Upper lobe of left lung (tissue), 6 donors: ENCODE results near the gene EDC4. TPM values are rescaled to one million over a fixed set of nuclear protein-coding genes. Genes with fewer than 3 reads are reported as not detected.
"Not testable (repeated sequence)": the region's sequence is repeated elsewhere in the genome, so short reads cannot be mapped to it uniquely, and the experiment has no call there.

ENCODE experiments used
- ATAC-seq, 2 donors: fragments of 200-7000 bp; cut with Tn5 transposase; one replicate each; pipeline ENCODE4 v1.9.1; 2022; ENCODE audit warnings: mild to moderate bottlenecking in 2 of 2, moderate library complexity in 2 of 2; ENCODE audit not compliant: low FRiP score in 2 of 2
- DNase-seq, 2 donors: peaks; one replicate each; pipeline ENCODE4 v3.0.0-alpha.2; 2019 to 2020
- H3K27ac ChIP-seq, 4 donors: fragments of 200-600 bp; sonication (generic); one replicate each; pipeline ENCODE4 v1.5.1; 2016 to 2019
- H3K27me3 ChIP-seq, 4 donors: fragments of 200-600 bp; sonication (generic); one replicate each; pipeline ENCODE4 v1.5.1; 2017 to 2019
- H3K36me3 ChIP-seq, 4 donors: fragments of 200-600 bp; sonication (generic); one replicate each; pipeline ENCODE4 v1.5.1; 2016 to 2019
- H3K4me1 ChIP-seq, 4 donors: fragments of 200-600 bp; sonication (generic); one replicate each; pipeline ENCODE4 v1.5.1; 2018 to 2019
- H3K4me3 ChIP-seq, 4 donors: fragments of 200-600 bp; sonication (generic); one replicate each; pipeline ENCODE4 v1.5.1; 2017 to 2019; ENCODE audit warnings: mild to moderate bottlenecking in 2 of 4, moderate library complexity in 1 of 4
- H3K9me3 ChIP-seq, 4 donors: fragments of 200-600 bp; sonication (generic); one replicate each; pipeline ENCODE4 v1.5.1; 2018 to 2019
- CTCF ChIP-seq, 6 experiments: fragments of 450-650 bp in 4 of 6; fragments of 200-600 bp in 2 of 6; sonication (generic) in 2 of 6; IDR thresholded peaks; one replicate each; pipeline ENCODE4 v1.5.1; 2016 to 2019; ENCODE audit warnings: antibody characterized with exemption in 6 of 6
- EP300 ChIP-seq, 4 donors: sonication (generic); formaldehyde crosslinking; IDR thresholded peaks; one replicate each; pipeline ENCODE4 v1.5.1; 2017; ENCODE audit warnings: antibody characterized with exemption in 4 of 4, control low read depth in 2 of 4
- POLR2A ChIP-seq, 4 donors: fragments of 450-650 bp; IDR thresholded peaks; one replicate each; pipeline ENCODE4 v1.5.1; 2016 to 2017; ENCODE audit warnings: antibody characterized with exemption in 4 of 4, mild to moderate bottlenecking in 2 of 4
- POLR2AphosphoS5 ChIP-seq, 2 donors: sonication (generic); formaldehyde crosslinking; IDR thresholded peaks; one replicate each; pipeline ENCODE4 v1.5.1; 2017; ENCODE audit warnings: antibody characterized with exemption in 2 of 2
- WGBS, 2 donors: methylation state at CpG; one replicate each; pipeline ENCODE4 v1.1.5; 2017 to 2018; 5-methylcytosine and 5-hydroxymethylcytosine counted together
- total RNA-seq, 6 donors: library from RNA; depleted of rRNA in 4 of 6; stranded (reverse); fragments of >200 nt in 4 of 6; gene quantifications; one replicate each; pipeline versions ENCODE4 v1.1.0 to v1.2.1, GENCODE V29; 2016 to 2021
- donor health status: DM: no; HTN: no; CAD: no; lungs with moderate emphysema.
- donor health status: DM: no; HTN: yes; CAD: no; lungs with severe emphysema.

The EDC4 gene
- total RNA-seq, 6 donors from 2014 or later, result 41.6 to 101 (median 65.0) TPM

- TF ChIP-seq CTCF (IDR thresholded peaks at IDR 0.05) (no peak), POLR2A (IDR thresholded peaks at IDR 0.05) (no peak), EP300 (IDR thresholded peaks at IDR 0.05) (no peak), POLR2AphosphoS5 (IDR thresholded peaks at IDR 0.05) (no peak)
- no peaks in the 10 kb centered on the region for H3K9me3 ChIP-seq
- no peak for DNase-seq
- 0 to 2% methylated on average over 1 to 3 of the region's 3 CpGs for WGBS, 2 donors
- ATAC-seq, result peak; percentile 3 to 71
- H3K4me3 ChIP-seq, result peak overlapping the region; percentile 79 to 99 (median 88)
- H3K4me1 ChIP-seq, result peaks cover 15 to 20% (median 16%) of the 10 kb centered on the region in 4 donors
- H3K27ac ChIP-seq, result peak overlapping the region; percentile 68 to 83 (median 80)
- peaks cover 5 to 42% (median 39%) of the 10 kb centered on the region in 4 donors for H3K36me3 ChIP-seq
- H3K27me3 ChIP-seq, result no peaks in the 10 kb centered on the region
These were observed 39.8 kb upstream of the EDC4 start for GRCh38 chr16:67833030-67833414.

- ATAC-seq (peak; percentile 94 to 99), DNase-seq (peak; percentile 94 to 95)
- H3K4me1 ChIP-seq, result peaks cover 15 to 20% (median 16%) of the 10 kb centered on the region in 4 donors
- H3K27ac ChIP-seq, result peak overlapping the region; percentile 68 to 83 (median 80)
- H3K27me3 ChIP-seq, result no peaks in the 10 kb centered on the region
- H3K36me3 ChIP-seq, result peaks cover 5 to 36% (median 34%) of the 10 kb centered on the region in 4 donors
- no peaks in the 10 kb centered on the region for H3K9me3 ChIP-seq
- WGBS, 2 donors, result 0 to 1% methylated on average over 21 to 49 of the region's 49 CpGs
- TF ChIP-seq CTCF (IDR thresholded peaks at IDR 0.05) (peak in 1 of 6 experiments; percentile 35), POLR2A (IDR thresholded peaks at IDR 0.05) (peak in 3 of 4 donors; percentile 54 to 77 (median 65)), EP300 (IDR thresholded peaks at IDR 0.05) (no peak), POLR2AphosphoS5 (IDR thresholded peaks at IDR 0.05) (peak; percentile 66 to 81)
- H3K4me3 ChIP-seq, result peak overlapping the region; percentile 79 to 99 (median 88)
These were observed 39.2 kb upstream of the EDC4 start for GRCh38 chr16:67833415-67834241.

- 82 to 88% methylated on average over 10 of the region's 10 CpGs for whole genome bisulfite sequencing, 2 donors
- no peak for TF ChIP-seq POLR2A (IDR thresholded peaks at IDR 0.05)
- no peak for TF ChIP-seq POLR2AphosphoS5 (IDR thresholded peaks at IDR 0.05)
- peak overlapping the region in 3 of 4 donors; percentile 78 to 83 (median 82) for H3K27ac ChIP-seq
- H3K4me1 ChIP-seq, result peaks cover 15 to 20% (median 16%) of the 10 kb centered on the region in 4 donors
- no peak for DNase-seq
- H3K36me3 ChIP-seq, result peaks cover 3 to 30% (median 28%) of the 10 kb centered on the region in 4 donors
- no peak for ATAC-seq
- peak overlapping the region in 3 of 4 donors; percentile 79 to 88 (median 87) for H3K4me3 ChIP-seq
- no peaks in the 10 kb centered on the region for H3K27me3 ChIP-seq
- H3K9me3 ChIP-seq, result no peaks in the 10 kb centered on the region
These were observed 38.6 kb upstream of the EDC4 start for GRCh38 chr16:67834242-67834614.

- H3K27me3 ChIP-seq, DNase-seq, H3K36me3 ChIP-seq, H3K27ac ChIP-seq, H3K9me3 ChIP-seq, ATAC-seq, H3K4me3 ChIP-seq: not testable (repeated sequence)
- 92 to 98% methylated on average over 10 of the region's 10 CpGs for WGBS, 2 donors
- peaks cover 16 to 25% (median 20%) of the 10 kb centered on the region in 4 donors for H3K4me1 ChIP-seq
These were observed 35.7 kb upstream of the EDC4 start for GRCh38 chr16:67837190-67837589.

- WGBS, 2 donors, result 89 to 93% methylated on average over 2 of the region's 2 CpGs
- no peak overlapping the region for H3K4me3 ChIP-seq
- DNase-seq (no peak), ATAC-seq (no peak)
- no peaks in the 10 kb centered on the region for H3K36me3 ChIP-seq
- TF ChIP-seq POLR2A (IDR thresholded peaks at IDR 0.05) (no peak), EP300 (IDR thresholded peaks at IDR 0.05) (no peak), CTCF (IDR thresholded peaks at IDR 0.05) (no peak)
- no peak overlapping the region for H3K27ac ChIP-seq
- H3K9me3 ChIP-seq, result no peaks in the 10 kb centered on the region
- H3K27me3 ChIP-seq, result no peaks in the 10 kb centered on the region
- peaks cover 10 to 21% (median 13%) of the 10 kb centered on the region in 4 donors for H3K4me1 ChIP-seq
These were observed 35.0 kb upstream of the EDC4 start for GRCh38 chr16:67837811-67838210.
